ENCODE data around the gene ARGLU1.
A peak's percentile ranks its signal among the peaks of the same experiment; 100 is the strongest.

ARGLU1 gene

DNA sequence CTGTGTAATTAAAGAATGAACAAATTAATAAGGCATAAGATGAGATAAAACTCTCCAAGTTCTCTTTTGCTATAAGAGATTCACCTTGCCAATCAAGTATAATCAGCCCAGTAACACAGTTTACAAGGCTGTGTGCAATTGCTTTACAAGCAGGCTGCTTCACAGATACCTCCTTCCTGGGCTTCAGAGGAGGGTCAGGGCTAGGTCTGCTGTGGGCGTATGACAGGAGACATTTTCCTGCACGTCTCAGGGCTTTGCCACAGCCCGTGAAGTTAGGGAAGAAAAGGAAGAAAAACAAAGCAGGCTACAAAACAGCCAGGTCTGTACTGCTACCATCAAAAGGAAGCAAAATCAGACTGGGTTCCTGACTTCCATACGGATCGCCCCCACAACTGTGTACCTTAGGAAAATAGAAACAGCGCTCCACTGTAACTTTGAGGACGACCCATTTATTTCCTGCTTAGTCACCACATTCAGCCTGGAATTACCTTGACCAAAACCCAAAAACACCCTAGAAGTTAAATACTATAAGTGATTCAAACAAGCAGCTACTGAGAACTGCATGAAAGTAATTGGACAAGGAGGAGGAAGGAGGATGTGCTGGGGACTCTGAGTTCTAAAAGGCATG, 44.9 kb downstream of the ARGLU1 start:
- DNase-seq, result no peak

DNA sequence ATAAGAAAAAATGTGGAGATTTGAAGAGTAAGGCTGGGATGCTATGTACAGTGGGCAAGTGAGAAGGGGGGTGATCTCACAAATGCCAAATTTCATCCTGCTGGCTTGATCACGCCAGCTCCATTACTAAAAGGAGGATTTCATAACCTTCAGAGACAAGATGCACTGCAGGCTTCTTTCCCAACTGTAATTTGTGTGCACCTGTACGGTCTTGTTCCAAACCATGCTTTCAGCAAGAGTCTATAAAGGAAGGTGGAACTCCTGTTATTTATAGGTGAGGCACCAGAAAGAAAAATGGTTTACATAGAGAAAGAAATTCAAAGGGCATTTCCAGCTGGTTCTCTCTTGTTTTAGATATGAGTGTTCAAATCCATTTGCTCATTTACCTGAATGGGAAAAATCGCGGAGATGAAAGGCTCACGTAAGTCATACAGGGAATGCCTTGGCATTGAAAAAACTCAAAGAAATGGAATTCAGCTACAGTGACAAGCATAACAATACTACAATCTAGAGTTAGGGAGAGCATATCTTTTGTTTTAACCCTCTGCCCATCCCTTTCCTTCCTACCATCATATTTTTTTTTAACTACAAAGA, 45.7 kb downstream of the ARGLU1 start:
- DNase-seq, result no peak

DNA sequence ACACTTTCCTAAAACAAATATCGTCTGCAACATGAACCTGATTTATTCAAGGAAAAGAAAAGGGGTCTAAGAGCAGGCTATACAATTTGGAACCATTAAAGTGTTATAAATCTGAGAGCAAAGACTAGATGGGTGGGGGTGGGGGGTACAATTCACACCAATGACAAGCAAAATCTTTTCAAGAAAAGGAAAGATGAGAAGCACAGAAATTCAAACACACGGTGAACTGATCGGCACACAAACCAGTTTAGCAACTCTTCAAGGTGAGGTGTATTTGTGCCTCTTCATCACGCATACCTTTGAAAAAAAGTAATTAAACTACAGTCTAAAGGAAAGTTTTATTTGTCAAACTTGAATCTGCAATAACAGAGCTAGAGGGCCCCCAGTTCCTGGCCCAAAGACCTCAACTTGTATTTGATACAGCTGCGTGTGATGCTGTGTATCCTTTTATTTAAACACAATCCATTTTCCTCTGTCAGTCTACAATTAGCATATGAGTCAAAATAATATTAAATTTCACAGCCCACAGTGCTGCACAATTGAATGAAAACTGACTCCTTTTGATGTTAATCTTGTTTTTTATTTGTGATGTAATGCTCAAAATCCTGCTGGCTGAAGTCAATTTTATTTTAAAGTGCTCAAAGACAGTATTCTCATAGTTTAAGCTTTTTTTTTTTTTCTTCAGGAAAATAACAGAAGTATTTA, 46.7 kb downstream of the ARGLU1 start:
- no peak for DNase-seq

DNA sequence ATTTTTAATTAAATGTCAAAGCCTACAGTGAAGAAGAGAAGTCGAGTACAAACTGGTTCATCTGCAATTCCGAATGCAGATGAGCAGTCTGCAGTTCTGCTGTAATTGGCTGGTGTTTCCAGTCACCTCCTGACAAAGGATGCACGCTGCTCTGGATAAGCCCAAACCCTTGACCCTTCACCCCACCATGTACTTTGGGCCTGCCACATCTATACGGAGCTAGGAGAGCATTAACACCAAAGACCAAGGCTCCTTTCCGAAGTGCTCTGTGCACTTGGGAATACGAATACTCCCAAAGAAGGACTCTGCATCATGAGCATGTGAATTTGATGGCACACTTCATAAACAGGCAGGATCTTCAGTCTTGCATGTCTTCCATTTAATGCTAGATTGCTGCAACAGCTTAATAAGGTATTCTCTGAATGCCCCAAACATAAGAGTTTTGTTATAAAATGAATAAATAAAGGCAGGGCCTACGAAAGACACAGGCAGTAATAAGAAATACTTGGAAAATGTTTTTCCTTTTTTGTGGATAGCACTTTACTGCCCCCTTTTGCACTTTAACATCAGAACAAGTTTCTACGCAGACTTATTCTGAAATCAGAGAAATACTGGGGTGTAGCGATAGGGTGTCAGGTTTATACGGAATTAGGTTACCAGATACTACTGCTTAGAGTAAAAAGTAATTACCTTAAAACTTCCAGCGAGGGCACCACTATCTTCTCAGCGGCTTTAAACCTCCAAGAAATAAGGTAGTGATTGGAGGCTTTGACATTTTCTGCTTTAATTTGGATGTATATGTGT, 47.5 kb downstream of the ARGLU1 start:
- DNase-seq, result no peak

DNA sequence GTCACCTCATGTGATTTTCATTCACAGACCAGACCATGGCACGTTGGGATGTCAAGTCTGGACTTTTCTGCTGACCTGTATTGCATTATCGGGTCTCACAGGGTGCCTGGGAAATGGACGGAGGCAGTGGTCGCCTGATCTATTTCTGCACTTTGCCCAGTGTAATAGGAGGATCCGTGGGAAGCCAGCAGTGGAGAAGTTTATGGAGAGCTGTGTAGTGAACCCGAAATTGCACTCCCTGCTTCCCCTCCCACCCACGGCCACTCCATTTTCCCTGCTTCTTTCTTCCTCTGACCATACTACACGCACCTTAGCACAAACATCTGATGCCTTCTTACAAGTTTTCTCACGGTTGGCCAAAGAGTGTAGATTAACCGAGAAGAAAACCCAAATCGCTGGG, 49.4 kb downstream of the ARGLU1 start:
- no peak for DNase-seq

DNA sequence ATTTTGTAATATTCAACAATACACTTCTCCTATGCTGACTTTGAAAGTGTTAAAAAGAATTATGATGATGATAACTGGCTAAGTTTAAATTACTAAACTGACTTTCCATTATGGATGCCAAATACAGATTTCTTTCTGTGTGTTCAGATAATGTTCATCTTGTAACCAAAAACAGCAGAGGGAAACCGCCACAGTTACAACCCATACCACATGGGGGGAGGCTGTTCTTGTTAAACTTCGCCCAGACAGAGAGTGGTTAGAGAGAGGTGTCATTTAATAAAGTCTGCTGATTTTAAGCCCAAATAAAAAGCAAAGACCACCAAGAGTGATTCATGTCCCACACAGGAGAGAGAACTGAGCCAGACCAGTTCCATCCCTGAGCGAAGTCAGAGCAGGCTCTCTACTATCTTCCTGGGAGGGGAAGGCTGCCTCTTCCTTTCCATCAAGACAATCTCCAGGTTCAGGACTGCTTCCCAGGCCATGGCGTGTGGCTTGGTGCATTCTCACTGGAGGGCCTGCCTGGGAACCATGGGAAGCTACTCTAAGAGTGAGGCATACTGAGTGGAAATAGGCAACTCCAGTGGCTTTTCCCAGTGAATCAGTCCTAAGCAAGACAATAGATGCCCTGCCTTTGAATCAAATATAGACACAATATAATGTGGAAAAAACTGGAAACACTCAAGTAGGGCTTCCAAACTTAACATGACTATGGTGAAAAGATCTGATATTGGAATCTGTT, 50.7 kb downstream of the ARGLU1 start:
- DNase-seq, result no peak

DNA sequence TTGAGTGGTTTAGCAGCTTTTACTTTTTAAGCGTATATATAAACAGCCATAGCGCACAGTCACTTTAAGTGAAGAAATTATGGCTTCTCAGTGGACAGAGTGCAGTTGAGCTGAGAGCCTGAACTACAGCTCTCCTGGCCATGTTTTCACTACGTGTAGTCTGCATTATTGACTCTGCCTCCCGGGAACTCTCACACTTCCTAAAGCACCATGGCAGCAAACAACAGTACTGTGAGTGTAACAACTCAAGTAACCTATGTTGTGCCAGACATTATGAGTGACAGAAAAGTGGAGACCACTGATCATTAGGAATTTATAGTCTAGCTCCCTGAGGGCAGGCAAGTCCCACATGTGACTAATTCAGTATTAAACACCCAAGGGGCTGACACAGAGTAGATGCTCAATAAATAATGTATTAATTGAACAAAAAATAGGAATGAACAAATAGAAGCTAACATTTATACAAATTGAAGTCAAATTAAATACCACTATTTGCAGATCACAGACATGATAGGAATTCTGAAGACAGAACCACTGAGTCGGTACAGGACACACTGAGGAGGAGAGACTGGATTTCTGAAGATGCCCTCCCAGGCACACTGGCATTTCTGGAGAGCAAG, 52.2 kb downstream of the ARGLU1 start:
- no peak for DNase-seq

DNA sequence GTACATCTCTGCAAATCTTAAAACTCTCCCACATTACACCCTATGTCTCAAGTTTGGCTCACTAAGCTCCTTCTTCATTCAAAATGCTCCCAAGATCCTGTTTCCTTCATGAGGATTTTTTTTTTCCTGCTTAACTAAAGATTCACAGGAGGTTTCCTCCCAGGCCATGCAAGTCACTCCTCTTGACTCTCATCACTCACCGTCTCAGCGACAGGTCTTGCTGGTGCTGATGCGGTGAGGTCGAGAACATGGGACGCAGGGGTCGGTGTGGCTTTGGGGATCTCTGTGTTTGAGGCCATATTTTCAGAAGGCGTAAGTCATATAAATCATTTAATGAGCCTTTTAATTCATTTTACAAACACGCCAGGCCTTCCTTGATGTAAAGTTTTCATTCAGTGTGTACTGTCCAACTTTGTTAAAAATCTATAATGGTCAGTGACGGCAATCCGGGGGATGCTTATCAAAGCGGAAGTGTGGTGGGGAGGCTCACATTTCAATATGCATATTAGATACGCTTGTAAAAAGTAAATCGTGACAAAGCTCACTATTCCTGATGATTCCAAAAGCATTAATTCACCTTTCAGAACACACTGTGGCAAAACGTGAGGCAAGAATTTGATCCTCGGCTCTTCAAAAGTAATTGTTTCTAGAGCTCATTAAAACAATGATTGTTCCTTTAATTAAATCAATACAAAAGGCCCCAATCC, 52.9 kb downstream of the ARGLU1 start:
- DNase-seq, result no peak

DNA sequence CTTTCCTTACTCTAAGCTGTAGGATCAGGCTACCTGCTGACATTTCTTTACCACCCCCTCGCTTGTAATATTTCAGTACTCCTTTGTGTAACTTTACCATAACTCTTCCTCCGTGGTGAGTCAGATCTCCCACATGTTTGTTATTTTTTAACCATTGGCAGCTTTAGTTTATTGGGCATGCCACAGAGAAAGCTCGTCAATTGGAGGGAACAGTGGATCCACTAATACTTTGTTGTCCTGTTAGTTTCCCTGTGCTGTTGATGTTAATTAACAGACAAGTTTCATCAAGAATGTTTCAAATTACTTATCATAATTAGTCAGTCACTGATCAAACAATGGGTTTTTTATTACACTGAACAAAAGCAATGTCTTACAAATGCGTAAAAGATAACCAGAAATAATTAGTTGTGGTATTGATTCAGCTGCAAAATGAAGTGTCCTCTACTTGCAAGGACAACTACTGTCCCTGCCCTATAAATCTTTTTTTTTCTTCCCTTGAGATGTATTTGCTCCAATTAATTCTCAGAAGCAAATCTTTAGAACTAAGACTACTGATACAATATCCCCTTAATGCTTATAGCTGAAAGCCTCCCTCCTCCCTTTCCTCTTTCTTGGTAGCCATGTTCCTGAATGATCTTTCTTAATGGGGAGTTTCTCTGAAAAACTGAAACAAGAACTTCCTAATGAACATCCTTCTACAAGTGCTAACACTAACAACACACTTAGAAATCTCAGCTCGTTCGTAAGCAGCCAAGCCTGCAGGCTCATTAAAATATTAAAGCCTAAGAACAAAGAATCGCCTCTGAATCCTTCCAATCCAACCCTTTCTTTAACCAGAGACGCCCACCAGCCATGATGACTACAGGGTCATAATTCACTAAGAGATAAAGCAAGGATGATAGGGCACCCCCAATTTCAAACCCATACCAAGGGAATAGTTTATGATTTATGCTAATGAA, 54.6 kb downstream of the ARGLU1 start:
- DNase-seq, result no peak

DNA sequence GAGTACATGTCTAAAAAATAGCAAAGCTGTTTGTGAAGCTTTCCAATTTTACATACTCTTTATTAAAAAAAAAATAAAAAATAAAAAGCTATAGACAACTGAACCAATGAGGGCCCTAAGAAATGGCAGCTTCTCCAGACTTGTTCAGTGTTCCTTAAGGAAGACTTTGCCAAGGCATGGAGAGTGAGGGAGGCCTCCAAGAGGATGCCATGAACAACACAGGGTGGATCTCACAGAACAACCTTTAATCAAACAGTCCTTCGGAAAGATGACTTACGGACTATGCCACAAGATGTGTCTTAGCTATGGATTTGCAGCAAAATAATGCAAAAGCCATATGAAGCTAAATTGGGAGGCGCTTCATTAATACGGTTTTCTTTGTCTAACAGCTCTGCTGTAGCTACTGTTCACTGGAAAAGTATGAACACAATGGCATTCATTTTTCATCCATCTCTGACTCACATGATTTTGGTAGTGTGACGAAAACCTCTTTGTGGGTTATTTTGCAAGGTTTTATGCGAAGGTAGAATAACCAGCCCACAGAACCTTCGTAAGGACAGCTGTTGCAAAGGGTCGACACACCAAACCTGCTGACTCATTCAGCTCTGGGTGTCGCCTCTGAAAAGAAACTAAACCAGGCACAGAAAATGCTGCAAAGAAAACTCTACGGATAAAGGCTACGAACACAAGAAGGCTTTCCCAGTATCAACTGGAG, 60.2 kb downstream of the ARGLU1 start:
- no peak for DNase-seq

DNA sequence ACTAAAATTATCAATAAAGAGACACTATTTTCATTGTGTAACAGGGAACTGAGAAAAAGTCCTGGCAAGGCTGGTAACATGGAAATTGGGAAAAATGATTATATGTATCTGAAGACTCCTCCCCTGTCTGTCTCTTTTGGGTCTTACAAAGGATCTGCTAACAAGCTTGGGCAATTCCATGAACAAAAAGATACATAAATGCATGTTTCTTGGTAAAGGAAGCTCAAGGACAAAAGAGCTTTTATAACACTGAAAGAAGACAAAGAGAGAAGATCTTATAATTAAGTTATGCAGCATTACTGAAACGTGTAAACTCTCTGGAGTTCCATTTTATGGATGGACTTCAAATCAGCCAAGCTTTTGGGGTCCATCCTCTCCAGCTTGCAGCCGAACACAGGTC, 61.7 kb downstream of the ARGLU1 start:
- no peak for DNase-seq

DNA sequence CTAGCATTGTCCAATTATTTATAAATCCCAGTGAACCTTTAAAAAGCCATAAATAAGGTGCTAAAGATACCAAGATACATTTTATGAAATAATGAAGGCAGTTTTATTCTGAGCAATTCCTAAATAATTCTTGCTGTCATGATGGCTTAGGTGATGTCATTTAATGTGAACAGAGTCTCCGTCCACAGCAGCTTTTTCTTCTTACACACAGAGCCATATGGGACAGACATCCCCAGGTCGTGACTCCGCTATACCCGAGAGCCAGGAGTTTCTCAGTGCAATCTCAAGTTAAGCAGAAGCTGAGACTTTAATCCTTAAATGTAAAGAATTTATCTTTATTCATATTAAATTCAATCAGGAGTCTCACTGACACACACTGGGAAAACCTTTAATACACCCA, 62.2 kb downstream of the ARGLU1 start:
- no peak for DNase-seq

DNA sequence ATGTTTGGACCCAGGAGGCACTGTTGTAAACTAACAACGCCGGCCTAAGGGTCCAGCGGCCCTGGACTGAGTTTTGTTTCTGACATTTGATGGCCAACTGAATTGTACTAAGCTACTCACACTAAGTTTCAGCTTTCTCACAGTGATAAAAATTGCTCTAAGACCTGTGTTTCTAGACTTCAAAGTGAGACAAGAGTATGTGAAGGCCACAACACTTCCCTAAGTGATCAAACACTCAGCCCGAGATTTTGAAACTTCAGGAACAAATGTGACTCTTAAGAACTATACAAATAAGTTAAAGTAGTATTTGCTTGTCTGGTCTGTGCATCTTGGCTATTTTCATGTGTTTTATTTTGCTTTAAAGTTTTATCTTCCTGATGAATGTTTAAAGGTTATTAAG, 62.6 kb downstream of the ARGLU1 start:
- DNase-seq, result no peak

DNA sequence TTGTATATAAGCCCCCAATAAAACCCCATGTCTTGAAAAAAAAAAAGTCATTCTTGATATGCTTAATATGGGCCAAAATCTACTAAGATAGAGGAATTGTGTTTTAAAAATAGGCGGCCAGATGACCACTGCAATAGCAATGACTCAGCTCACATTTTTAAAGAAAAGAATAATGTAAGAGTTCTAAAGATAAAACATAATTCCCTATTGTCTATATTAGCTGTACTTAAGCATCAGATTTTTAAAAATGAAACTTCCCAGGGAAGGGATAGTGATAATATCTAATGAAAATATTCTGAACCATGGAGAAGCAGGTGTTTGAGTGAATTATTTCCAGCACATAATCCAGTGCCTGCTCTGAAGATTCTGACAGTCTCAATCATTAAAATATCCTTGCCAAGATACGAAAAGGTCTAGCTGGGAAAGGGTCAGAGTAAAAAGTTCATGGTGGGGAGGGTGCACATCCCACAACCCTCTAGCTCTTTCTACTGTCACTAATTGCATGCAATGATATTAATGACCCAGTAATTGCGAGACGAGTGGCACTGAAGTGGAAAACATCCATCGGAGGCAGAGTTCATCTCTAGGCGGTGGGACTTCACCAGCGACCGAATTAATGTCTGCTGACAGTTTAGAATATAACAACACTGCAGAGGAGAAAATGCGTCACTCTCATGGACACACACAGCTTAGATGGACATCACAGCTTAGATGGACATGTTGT, 64.0 kb downstream of the ARGLU1 start:
- DNase-seq, result no peak

DNA sequence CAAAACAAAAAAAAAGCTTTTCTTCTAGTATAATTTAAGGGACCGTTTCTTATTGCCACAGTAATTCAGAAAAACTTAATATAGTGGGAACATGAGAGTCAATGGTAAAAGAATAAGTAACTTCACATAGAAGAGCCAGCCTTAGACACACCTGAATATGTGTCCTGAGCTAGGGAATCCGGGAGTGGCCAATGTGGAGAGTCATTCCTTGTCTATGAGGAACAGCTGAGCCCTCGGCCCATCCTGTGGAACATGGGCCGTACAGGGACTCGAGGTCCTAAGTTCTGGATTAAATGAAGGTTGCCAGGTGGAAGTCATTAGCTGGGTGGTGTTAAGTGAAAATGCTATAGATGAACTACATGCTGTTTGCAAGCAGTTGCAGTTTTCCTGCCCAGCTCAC, 64.7 kb downstream of the ARGLU1 start:
- DNase-seq, result no peak

DNA sequence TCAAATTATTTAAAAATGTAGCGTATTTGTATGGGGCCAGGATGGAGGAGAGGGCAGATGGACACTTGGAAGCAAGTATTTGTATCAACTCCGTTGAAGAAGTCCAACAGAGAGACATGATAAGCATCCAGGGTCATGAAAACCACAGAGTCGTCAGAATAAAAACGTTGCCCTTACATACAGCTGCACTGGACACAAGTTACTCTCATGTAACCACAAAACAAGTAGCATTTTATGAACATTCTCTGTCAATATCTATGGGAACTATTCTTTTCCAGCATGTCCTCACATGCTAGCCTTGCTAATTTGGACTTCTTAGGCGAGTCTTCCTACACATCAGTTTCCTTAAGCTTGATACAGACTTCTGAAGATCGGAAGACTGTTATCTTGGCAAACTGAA, 67.5 kb downstream of the ARGLU1 start:
- DNase-seq, result no peak

DNA sequence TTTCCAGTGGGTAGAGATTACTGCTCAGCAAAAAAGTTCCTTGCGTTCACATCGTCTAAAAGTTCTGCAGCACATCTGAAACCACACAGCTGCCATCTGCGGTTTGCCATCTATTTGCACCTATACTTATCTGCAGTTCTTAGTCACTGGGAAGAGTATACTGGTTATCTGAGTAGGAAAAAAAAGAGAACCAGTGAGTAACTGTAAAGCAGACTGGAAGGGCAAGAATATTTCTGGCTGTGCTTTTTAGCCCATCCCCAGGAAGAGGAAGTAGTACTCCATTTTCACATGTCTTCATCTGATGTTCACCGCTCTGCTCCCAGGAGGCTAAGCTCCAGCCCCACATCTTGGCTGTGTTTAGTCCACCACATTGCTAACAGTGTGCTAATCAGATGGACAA, 68.0 kb downstream of the ARGLU1 start:
- DNase-seq, result no peak

DNA sequence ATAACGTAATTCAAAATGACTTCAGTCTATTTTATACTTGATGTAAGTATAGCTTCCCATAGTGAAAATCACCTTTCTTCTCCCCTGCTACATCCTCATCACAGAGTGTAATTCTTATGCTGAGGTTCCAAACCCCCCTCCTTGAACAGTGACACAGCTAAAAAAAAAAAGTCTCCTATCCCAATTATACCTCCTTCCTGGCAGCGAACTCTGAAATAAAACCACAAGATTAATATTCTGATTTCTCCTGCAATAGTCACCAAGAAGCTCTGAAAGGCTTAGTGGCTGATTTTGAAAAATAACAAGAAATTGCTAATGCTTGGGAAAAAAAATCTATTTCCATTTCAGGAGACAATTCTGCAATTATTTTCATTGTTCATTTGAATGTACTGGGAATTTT, 68.8 kb downstream of the ARGLU1 start:
- DNase-seq, result no peak

DNA sequence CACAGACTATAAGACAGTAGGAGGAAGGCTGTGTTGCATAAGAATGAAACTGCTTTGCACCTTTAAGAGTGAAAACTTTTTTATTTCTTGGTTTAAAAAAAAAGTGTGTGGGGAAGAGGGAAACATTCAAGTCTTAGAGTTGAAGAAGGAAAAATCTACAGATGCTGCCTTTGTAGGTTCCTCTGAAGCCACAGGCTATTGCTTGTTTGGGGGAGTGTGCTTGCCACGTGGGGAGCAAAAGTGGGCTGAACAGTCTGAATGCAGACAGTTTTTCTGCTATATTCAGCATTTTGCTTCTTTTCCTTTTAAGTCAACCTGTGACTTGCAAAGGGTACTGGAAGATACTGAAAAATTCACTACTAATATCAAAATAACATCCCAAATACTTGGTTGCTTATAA, 69.4 kb downstream of the ARGLU1 start:
- peak; percentile 22 for DNase-seq
